Fibroblast of villous mesenchyme (primary cell): ENCODE results near the gene ENDOU. TPM values are rescaled to one million over a fixed set of nuclear protein-coding genes. Genes with fewer than 3 reads are reported as not detected.

ENCODE experiments used
- DNase-seq: peaks from one replicate; pipeline ENCODE4 v3.0.0-alpha.2; 2010; ENCODE audit warnings: low read depth
- H3K4me3 ChIP-seq: 2 replicates; pipeline ENCODE4 v1.5.1; 2011; ENCODE audit warnings: low read depth, mild to moderate bottlenecking, low read length
- total RNA-seq: library from RNA; depleted of rRNA; stranded (reverse); fragments of >200 nt; gene quantifications from 2 replicates; pipeline ENCODE4 v1.2.3, GENCODE V29; 2012
- TF ChIP-seq, protein P1 (sequence below): IDR thresholded peaks from 2 replicates; pipeline ENCODE4 v1.5.1; 2012; ENCODE audit warnings: low read depth, mild to moderate bottlenecking, low read length; ENCODE audit not compliant: insufficient read depth

The ENDOU gene
- total RNA-seq, 1 donor: not detected

DNA sequence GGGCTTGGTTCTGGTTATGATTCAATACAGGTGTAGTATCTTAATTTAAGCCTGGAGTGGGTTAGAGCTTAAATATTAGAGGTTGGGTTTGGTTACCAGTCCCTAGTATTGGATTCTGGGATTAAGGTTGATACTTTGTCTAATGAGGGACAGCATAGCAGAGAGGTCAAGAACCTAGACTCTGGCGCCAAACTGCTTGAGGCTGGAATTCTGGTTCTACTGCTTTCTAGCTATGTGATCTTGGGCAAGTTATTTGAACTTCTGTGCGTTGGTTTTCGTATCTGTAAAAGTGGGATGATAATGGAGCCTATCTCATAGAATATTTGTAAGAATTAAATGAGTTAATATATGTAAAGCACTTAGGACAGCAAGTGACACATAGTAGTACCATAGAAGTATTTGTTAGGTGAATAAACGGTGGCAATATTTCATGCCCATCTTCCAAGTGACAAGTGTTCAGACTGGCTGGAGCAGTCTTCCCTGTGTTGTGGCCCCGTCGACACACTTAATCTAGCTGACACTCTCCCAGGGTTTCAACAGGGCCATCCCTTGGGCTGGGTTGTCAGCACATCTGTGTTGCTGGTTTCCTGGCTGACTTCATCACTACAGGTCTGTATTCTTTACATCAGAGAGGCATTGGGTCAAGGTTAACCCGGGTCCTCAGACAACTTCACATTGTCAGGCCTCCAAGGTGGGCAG is 3.0 kb downstream of the ENDOU start:
- TF ChIP-seq, protein P1, sequence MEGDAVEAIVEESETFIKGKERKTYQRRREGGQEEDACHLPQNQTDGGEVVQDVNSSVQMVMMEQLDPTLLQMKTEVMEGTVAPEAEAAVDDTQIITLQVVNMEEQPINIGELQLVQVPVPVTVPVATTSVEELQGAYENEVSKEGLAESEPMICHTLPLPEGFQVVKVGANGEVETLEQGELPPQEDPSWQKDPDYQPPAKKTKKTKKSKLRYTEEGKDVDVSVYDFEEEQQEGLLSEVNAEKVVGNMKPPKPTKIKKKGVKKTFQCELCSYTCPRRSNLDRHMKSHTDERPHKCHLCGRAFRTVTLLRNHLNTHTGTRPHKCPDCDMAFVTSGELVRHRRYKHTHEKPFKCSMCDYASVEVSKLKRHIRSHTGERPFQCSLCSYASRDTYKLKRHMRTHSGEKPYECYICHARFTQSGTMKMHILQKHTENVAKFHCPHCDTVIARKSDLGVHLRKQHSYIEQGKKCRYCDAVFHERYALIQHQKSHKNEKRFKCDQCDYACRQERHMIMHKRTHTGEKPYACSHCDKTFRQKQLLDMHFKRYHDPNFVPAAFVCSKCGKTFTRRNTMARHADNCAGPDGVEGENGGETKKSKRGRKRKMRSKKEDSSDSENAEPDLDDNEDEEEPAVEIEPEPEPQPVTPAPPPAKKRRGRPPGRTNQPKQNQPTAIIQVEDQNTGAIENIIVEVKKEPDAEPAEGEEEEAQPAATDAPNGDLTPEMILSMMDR: no peak
- no peak for DNase-seq
- H3K4me3 ChIP-seq: no peak overlapping the region

DNA sequence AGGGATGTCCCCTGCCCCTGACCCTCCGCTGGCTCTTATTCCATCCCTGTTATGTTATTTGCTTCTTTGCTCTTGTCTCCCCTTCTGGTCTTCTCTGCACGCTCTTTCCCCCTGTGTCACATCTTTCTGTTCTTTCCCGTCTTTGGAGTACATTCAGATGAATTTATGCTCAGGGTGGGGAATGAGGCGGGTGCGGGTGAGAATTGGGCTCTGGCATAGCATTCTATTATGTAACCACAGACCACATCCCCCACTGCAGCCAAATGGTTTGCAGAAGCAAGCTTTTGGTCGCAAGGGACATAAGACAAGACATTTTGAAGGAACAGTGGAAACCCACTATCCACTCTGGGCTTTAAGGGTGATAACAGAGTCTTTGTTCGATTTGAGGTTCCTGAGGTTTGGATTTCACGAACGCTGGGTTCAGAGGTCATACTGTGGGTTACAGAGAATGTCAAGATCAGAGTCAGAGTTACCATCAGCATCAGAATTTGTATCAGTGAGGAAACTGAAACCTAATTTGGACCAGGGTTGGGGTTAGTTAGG is 3.8 kb downstream of the ENDOU start:
- DNase-seq: no peak
- H3K4me3 ChIP-seq: no peak overlapping the region
- TF ChIP-seq, protein P1: no peak

DNA sequence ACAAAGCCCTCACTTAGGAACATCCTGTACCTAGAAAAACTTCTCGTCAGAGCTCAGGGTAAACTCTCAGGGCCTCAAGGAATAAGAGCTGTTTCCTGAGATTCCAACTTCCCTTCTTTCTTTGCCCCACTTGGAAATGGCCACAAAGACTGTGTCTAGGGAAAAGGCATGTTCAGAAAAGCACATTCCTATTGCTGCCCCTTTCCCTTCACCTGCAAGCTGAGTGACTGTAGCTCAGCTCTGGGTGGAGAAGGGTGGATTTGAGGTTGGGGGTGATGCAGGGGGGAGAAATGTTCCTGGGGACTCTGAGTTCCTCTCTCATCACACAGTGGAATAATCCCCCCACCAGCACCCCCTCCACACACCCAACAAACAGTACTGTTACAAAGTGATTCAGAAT is 6.8 kb downstream of the ENDOU start:
- no peak overlapping the region for H3K4me3 ChIP-seq
- TF ChIP-seq, protein P1: no peak
- DNase-seq: no peak

DNA sequence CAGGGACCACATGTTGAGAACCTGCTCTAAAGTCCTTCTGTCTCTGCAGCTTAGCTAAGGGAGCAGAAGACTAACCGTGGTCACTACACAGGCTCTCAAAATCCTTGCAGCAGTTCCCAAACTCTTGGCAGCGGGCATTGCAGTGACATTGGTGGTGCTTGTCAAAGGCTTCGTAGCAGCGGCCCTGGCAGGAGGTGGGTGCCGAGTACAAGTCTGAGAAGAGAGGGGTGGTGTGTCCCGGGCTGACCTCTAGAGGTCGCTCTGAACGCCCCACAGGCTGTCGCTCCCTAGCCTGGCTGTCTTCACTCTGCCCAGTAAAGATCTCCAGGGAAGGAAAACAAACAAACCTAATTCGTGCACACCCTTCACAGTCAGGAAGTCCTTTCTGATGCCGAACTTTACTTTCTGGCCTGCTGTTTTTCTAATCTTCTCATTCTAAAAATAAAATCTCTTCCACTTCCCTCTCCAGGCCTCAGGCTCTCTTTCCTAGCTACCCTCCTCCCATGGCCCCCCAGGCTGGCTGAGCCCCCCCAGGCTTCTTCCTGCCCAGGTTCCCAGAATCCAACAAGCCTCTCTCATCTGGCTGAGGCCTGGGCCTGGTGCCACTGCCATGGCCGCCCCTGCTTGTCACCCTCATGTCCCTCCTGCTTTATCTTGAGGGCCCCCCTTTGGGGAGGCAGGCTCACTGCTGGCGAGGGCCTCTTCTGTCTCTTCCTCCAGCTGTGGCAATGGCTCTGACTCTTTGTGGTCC is 7.7 kb downstream of the ENDOU start:
- H3K4me3 ChIP-seq: no peak overlapping the region
- DNase-seq: peak; percentile 87
- TF ChIP-seq, protein P1: peak; percentile 89

DNA sequence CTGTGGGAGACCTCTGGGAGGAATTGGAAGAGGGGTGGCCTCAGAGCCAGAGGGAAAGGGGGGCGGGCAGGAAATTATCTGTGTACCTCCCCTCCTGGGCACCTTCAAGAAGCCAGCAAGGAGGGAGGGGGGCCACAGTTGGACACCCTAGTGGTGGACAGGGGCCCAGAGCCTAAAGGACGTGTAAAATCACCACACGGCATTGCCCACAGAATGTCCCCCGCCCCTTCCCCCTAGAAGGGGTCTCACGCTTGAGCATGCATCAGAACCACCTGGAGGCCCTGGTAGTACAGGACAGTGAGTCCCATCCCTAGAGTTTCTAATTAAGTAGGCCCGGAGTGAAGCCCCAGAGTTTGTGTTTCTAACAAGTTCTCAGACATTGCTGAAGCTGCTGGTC is 8.2 kb downstream of the ENDOU start:
- TF ChIP-seq, protein P1: no peak
- H3K4me3 ChIP-seq: no peak overlapping the region
- no peak for DNase-seq

DNA sequence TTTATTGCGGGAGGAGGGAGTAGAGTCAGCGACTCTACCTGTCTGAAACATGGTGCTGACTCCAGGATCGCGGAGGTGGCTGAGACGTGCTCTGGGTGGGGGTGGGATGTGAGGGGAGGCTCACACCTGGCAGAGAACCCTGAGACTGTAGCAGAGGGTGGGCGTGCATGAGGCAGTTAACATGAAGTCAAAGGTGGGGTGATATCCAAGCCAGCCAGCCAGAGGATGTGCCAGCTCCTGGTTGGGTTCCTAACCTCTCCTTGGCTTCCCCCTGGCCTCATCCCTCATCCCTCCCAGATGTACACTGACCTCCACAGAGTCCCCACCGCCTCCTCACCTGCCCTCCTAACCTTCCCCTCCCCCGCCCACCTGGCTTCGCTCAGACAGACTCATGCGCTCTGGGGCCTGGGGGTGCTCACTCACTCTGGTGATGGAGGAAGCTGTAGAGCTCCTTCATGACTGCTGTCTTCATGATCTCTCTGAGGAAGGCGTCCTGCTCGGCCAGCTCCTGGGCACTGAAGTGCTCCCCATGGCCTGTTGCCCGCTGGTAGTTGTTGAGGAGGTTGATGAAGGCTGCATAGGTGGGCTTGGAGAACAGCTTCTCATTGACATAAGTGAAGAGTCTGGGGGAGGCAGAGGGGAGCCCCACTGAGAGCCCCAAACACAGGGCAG is 9.3 kb downstream of the ENDOU start:
- DNase-seq: no peak
- H3K4me3 ChIP-seq: no peak overlapping the region
- TF ChIP-seq, protein P1: no peak
